Measurements from ENCODE around the gene PTPRA.
"Not testable (repeated sequence)": the region's sequence is repeated elsewhere in the genome, so short reads cannot be mapped to it uniquely, and the experiment has no call there.

PTPRA gene

DNA sequence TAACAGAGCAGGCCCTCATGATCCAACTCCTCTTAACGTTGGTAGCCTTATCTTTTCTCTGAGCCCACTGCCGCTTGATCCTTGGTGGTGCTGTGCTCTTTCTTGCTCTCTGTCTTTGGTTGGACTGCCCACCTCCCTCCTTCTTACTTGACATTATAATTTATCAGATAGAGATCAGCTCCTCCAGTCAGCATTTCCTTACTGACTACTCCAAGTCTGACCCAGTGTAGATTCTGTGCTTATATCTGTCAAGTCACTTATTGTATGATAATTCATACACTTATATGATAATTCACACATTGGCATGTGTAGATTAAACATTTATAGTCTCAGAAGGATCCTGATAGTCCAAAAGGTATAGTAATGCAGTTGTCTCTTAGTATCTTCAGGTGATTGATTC, 18.1 kb downstream of the PTPRA start:
- no peak for TF ChIP-seq CTCF (IDR thresholded peaks at IDR 0.05; ENCODE audit: low read depth, low read length)
- no peak overlapping the region for H3K4me3 ChIP-seq (ENCODE audit: low read depth, low read length)
- in situ Hi-C loops (cut with HindIII; ENCODE audit: low sequenced_read_pairs) = no loop called here
- no peak for DNase-seq (ENCODE audit: low read depth, low spot score)

GRCh38 chr20:2892376-2892775, 19.1 kb downstream of the PTPRA start:
- no peak for DNase-seq (ENCODE audit: low read depth, low spot score)
- H3K4me3 ChIP-seq (ENCODE audit: low read depth, low read length) = no peak overlapping the region
- in situ Hi-C loops (cut with HindIII; ENCODE audit: low sequenced_read_pairs) = no loop called here
- no peak for TF ChIP-seq CTCF (IDR thresholded peaks at IDR 0.05; ENCODE audit: low read depth, low read length)

- TF ChIP-seq CTCF (IDR thresholded peaks at IDR 0.05; ENCODE audit: low read depth, low read length) = no peak
- DNase-seq (ENCODE audit: low read depth, low spot score) = no peak
- H3K4me3 ChIP-seq (ENCODE audit: low read depth, low read length) = no peak overlapping the region
- in situ Hi-C loops (cut with HindIII; ENCODE audit: low sequenced_read_pairs) = no loop called here
These were observed 20.9 kb downstream of the PTPRA start for GRCh38 chr20:2894221-2894620.

GRCh38 chr20:2895154-2895553, 21.9 kb downstream of the PTPRA start:
- H3K4me3 ChIP-seq (ENCODE audit: low read depth, low read length); in situ Hi-C loops (cut with HindIII; ENCODE audit: low sequenced_read_pairs); DNase-seq (ENCODE audit: low read depth, low spot score): not testable (repeated sequence)

DNA sequence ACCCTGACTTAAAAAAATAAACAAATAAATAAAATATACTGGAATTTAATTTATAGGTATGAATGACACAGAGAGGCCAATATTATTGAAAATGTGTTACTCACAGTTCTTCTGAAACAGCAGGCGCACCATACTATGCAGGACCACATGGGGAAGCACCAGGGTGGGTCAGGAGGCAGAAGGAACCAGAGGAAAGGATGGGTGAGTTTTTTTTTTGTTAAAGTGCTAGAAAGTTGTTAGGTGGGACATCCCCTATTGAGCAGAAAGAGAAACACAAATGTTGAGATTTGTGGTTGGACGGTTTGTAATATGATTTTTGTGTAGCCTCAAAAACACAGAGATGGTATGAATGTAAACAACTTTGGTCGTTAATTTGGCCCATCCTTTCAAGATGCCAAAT, 26.0 kb downstream of the PTPRA start:
- no peak for DNase-seq (ENCODE audit: low read depth, low spot score)
- in situ Hi-C loops (cut with HindIII; ENCODE audit: low sequenced_read_pairs) = no loop called here
- H3K4me3 ChIP-seq (ENCODE audit: low read depth, low read length) = no peak overlapping the region
- TF ChIP-seq CTCF (IDR thresholded peaks at IDR 0.05; ENCODE audit: low read depth, low read length) = no peak

DNA sequence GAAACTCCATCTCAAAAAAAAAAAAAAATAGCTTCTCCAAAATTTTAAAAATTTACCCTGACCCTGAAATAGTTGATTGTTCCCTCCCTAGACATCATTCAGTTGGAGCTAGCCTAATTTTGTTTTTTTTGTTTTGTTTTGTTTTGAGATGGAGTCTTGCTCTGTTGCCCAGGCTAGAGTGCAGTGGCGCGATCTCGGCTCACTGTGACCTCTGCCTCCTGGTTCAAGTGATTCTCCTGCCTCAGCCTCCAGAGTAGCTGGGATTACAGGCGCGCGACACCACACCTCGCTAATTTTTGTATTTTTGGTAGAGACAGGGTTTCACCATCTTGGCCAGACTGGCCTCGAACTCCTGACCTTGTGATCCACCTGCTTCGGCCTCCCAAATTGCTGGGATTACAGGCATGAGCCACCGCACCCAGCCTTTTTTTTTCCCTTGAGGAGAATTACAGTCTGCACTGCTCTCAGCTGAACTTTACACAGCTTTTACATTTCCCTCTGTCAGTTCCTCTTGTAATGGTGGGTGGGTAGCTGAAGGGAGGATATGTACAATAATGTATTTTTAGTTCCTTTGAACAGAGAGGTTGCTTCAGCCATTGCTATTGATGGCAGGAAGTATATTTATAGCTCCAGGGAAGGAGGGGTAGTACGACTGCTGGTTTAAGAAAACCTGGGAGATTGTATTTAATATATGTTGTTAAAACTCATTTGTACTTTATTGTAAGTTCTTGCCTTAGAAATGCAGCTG, 27.7 kb downstream of the PTPRA start:
- DNase-seq (ENCODE audit: low read depth, low spot score) = no peak
- in situ Hi-C loops (cut with HindIII; ENCODE audit: low sequenced_read_pairs) = no loop called here
- TF ChIP-seq CTCF (IDR thresholded peaks at IDR 0.05; ENCODE audit: low read depth, low read length) = no peak
- H3K4me3 ChIP-seq (ENCODE audit: low read depth, low read length) = no peak overlapping the region

DNA sequence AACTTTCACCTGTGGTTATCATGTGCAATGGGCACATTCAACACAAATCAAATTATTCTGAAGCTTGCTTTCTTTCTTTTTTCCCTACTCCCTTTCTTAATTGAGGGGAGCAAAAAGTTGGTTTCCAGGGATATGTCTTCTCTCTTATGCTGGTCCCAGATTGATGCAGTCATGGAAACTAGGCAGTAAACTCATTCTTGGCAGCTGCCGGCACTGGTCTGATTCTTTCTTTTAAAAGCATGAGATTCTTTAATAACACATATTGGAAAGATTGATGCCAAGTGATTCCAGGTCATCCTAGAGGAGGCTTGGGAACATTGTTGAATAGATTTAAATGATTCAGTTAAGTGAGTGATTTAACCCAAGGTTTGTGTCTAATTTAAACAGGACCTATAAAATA, 29.0 kb downstream of the PTPRA start:
- TF ChIP-seq CTCF (IDR thresholded peaks at IDR 0.05; ENCODE audit: low read depth, low read length) = no peak
- no peak overlapping the region for H3K4me3 ChIP-seq (ENCODE audit: low read depth, low read length)
- DNase-seq (ENCODE audit: low read depth, low spot score) = no peak
- in situ Hi-C loops (cut with HindIII; ENCODE audit: low sequenced_read_pairs) = no loop called here

Measured in astrocyte of the spinal cord (primary cell).